ENCODE measurements around the gene FAM43B. TPM values are rescaled to one million over a fixed set of nuclear protein-coding genes. Genes with fewer than 3 reads are reported as not detected.

Gene FAM43B, protein sequence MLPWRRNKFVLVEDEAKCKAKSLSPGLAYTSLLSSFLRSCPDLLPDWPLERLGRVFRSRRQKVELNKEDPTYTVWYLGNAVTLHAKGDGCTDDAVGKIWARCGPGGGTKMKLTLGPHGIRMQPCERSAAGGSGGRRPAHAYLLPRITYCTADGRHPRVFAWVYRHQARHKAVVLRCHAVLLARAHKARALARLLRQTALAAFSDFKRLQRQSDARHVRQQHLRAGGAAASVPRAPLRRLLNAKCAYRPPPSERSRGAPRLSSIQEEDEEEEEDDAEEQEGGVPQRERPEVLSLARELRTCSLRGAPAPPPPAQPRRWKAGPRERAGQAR
- total RNA-seq (2022; extraction: Qiagen RNA extraction), result 2.8 to 4.1 TPM (median 3.7 TPM) in 5 replicates

DNA sequence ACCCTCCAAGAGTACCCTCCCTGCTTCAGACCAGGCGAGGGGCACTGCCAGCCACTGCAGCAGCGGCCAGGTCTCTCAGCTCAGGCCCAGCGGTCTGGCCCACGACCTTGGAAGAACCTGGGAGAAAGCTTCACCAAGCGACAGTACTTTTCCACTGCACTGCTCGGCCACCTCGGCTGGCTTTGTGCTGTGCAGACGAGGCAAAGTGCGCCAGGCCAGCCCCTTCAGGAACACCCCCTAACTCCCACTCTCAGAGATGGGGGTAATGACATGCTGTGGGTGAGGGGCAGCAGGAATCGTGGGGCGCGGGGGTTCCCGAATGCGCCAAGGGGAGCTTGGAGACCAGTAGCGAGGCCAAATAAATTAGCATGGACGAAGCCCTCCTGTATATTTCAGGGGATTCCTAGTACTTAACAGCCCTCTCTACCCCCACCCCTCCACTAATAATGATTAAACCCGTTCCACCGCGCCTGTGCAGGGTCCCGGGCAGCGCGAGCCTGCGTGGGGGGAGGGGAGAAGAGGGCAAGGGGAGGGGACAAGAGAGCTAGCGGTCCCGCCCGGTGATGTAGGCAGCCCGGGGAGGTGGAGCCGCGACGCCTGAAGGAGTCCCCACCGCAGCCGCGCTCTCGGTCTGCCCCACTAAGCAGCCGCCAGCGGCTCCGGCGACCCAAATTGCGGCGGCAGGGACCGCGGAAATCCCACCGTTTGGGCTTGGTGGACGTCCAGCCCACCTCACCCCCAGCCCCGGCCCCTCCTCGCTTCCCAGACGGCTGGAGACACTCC, at the start of gene FAM43B:
Gene FAM43B, plus strand, starts transcription at position 629 of the 783 bp plus-strand sequence. CDS start 401 bp downstream, outside the sequence.

DNA sequence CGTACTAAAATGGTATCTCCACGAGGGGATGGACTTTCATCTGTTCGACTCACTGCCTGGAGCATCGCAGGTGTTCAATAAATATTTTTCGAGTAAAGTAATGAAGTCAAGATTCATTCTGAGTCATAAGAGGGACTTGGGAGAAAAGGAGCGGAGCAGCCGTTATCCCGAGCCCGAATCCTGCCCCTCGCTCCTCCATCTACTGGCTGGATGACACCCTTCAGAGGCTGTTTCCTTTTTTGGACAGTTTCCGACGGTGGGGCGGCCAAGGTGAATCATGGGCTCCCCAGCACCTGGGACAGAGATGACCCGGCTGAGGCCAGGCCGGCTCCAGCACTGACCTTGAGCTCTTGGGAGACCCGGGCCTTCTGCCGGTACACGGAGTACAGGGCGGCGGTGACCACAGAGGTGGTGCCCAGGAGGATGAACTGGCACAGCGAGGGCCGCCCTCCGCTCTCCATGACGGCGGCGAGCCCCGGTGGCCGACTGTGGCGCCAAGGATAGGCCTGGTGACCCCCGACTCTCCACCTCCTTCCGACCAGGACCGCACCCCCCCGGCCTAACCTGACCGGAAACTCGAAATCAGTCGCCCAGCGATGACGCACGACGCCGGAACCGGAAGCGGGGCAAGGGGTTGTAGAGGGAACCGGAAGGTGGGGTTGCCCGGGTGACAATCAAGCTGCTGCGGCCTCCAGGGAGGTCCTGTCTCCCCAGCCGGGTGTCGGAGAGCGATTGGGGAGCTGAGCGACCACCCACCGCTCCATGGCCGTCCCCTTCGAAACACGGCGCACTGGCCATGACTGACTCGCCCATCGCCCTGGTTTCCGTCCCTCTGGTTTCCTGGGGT, 44.6 kb upstream of the FAM43B start, which contains the start of gene MUL1:
Gene MUL1, minus strand, starts transcription at position 588 of the 847 bp plus-strand sequence. Its CDS starts 127 bp downstream, at position 461.

DNA sequence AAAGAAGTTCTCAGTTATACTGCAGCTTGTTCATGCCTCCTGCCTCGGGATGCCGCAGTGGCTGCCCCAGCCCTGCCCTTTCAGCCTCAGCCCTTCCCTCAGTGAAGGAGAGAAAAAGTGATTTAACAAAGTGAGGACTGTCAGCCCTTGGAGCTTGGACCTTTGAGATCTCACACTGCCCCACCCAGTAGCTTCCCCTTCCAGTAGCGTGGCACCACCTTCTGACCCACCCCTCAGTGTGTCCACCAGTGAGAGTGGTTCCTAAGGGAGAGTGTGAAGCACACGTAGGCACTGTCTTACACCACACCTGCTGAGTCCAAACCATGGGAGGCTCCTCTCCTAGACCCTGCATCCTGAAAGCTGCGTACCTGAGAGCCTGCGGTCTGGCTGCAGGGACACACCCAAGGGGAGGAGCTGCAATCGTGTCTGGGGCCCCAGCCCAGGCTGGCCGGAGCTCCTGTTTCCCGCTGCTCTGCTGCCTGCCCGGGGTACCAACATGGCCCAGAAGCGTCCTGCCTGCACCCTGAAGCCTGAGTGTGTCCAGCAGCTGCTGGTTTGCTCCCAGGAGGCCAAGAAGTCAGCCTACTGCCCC, 36.4 kb downstream of the FAM43B start, which contains the start of gene CDA:
Gene CDA, plus strand, starts transcription at position 464 of the 592 bp plus-strand sequence. Its CDS starts 33 bp downstream, at position 497.

Other genes with a start within 250 kb of the FAM43B start
- gene CAMK2N1, start 66.4 kb upstream of the FAM43B start, total RNA-seq (2022; extraction: Qiagen RNA extraction), result 57.0 to 70.3 TPM (median 63.2 TPM) in 5 replicates
- gene MUL1, start 44.4 kb upstream of the FAM43B start, total RNA-seq (2022; extraction: Qiagen RNA extraction), result 44.3 to 48.7 TPM (median 46.7 TPM) in 5 replicates
- gene CDA, start 36.5 kb downstream of the FAM43B start, total RNA-seq (2022; extraction: Qiagen RNA extraction), result 33.3 to 43.7 TPM (median 34.5 TPM) in 5 replicates
- gene PINK1, start 80.9 kb downstream of the FAM43B start, total RNA-seq (2022; extraction: Qiagen RNA extraction), result 26.5 to 36.2 TPM (median 32.9 TPM) in 5 replicates
- 194 to 210 TPM (median 205 TPM) in 5 replicates for gene DDOST, start 108.8 kb downstream of the FAM43B start, total RNA-seq (2022; extraction: Qiagen RNA extraction)
- 1.8 to 2.5 TPM (median 2.1 TPM) in 5 replicates for gene KIF17, start 165.4 kb downstream of the FAM43B start, total RNA-seq (2022; extraction: Qiagen RNA extraction)
- gene SH2D5, start 180.1 kb downstream of the FAM43B start, total RNA-seq (2022; extraction: Qiagen RNA extraction), result 11.6 to 15.5 TPM (median 13.1 TPM) in 5 replicates
- gene HP1BP3, start 234.7 kb downstream of the FAM43B start, total RNA-seq (2022; extraction: Qiagen RNA extraction), result 96.0 to 155 TPM (median 108 TPM) in 5 replicates